CD4-positive, CD25-positive, alpha-beta regulatory T cell (primary cell): ENCODE measurements around the gene ENG. TPM values are rescaled to one million over a fixed set of nuclear protein-coding genes. Genes with fewer than 3 reads are reported as not detected.
A peak's percentile ranks its signal among the peaks of the same experiment; 100 is the strongest.

Experiments used
- ATAC-seq, 2 donors: fragments of 150-1000 bp; cut with Tn5 transposase; one replicate each; pipeline ENCODE4 v1.10.0; 2021; ENCODE audit warnings: low read depth in 2 of 2, moderate number of reproducible peaks in 2 of 2, moderate library complexity in 1 of 2
- DNase-seq, 3 donors: peaks; one replicate each; pipeline versions ENCODE4 v3.0.0 to v3.0.0-alpha.2; 2012 to 2022; ENCODE audit warnings: mixed read lengths in 1 of 3
- H3K27ac ChIP-seq: one replicate; pipeline ENCODE4 v1.7.0; 2013; ENCODE audit warnings: mild to moderate bottlenecking, low read length; ENCODE audit not compliant: insufficient read depth, poor library complexity, severe bottlenecking
- H3K27me3 ChIP-seq: one replicate; pipeline ENCODE4 v1.7.0; 2013; ENCODE audit warnings: low read length; ENCODE audit not compliant: control insufficient read depth, insufficient read depth
- H3K36me3 ChIP-seq: one replicate; pipeline ENCODE4 v1.7.0; 2013; ENCODE audit warnings: mild to moderate bottlenecking, low read length, moderate library complexity; ENCODE audit not compliant: control insufficient read depth, insufficient read depth
- H3K4me1 ChIP-seq: 2 replicates; pipeline ENCODE4 v1.7.0; 2013; ENCODE audit warnings: mild to moderate bottlenecking, low read length; ENCODE audit not compliant: insufficient read depth, control insufficient read depth, poor library complexity, severe bottlenecking
- H3K4me3 ChIP-seq: one replicate; pipeline ENCODE4 v1.7.0; 2013; ENCODE audit warnings: low read depth, mild to moderate bottlenecking, low read length, moderate library complexity
- H3K9me3 ChIP-seq, 2 experiments: 1 replicate in 1 of 2; 2 replicates in 1 of 2; pipeline ENCODE4 v1.7.0; 2013; ENCODE audit warnings: low read length in 2 of 2, mild to moderate bottlenecking in 1 of 2, moderate library complexity in 1 of 2; ENCODE audit not compliant: control insufficient read depth in 2 of 2
- H3K27ac Mint-ChIP-seq, 3 donors: one replicate each; pipeline ENCODE4 v1.8.0; 2020 to 2022; ENCODE audit warnings: mild to moderate bottlenecking in 3 of 3, mixed read lengths in 3 of 3, moderate library complexity in 2 of 3
- H3K27me3 Mint-ChIP-seq: one replicate; pipeline ENCODE4 v1.8.0; 2022; ENCODE audit warnings: mild to moderate bottlenecking, mixed read lengths
- H3K36me3 Mint-ChIP-seq: one replicate; pipeline ENCODE4 v1.8.0; 2020; ENCODE audit warnings: mixed read lengths
- H3K4me1 Mint-ChIP-seq, 4 donors: one replicate each; pipeline ENCODE4 v1.8.0; 2020 to 2022; ENCODE audit warnings: mixed read lengths in 4 of 4, mild to moderate bottlenecking in 1 of 4
- H3K4me3 Mint-ChIP-seq, 4 donors: one replicate each; pipeline ENCODE4 v1.8.0; 2020 to 2022; ENCODE audit warnings: mild to moderate bottlenecking in 4 of 4, mixed read lengths in 4 of 4, moderate library complexity in 3 of 4
- H3K9me3 Mint-ChIP-seq, 7 donors: one replicate each; pipeline ENCODE4 v1.8.0; 2020 to 2022; ENCODE audit warnings: mixed read lengths in 7 of 7, mild to moderate bottlenecking in 3 of 7, moderate library complexity in 2 of 7
- polyA plus RNA-seq, 4 donors: library from polyadenylated mRNA; unstranded; fragments of 300-500 nt; fragmentation: Illumina TruSeq; gene quantifications; one replicate each; pipeline ENCODE4 v1.2.3, GENCODE V29; 2021
- total RNA-seq: library from RNA; stranded (reverse); gene quantifications from one replicate; pipeline ENCODE4 v1.2.3, GENCODE V29; 2022

The ENG gene
- total and polyA plus RNA-seq, 5 donors from 2014 or later, result 0.71 to 3.6 (median 1.9) TPM

DNA sequence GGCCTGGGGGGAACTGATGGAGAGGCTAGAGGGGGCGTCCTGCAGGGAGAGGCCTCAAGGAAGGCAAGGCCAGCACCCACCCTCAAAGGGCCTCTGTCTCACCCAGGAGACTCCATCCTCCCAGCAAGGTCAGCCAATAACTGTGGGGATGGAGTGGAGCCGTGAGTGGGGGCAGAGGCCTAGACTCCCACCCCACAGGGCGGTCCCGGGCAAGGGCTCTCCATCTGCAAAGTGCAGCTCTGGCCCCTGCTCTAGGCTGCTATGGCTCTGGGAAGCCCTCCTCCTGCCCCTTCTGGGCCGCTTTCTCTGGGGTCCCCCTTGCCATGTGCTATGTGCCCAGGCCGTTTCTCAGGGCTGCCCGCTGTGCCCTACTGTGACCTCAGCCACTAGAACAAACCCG, 37.7 kb downstream of the ENG start:
- H3K36me3 Mint-ChIP-seq, result peaks cover 10% of the 10 kb centered on the region
- no peaks in the 10 kb centered on the region for H3K27me3 ChIP-seq
- ATAC-seq (no peak), DNase-seq (no peak)
- no peaks in the 10 kb centered on the region for H3K4me1 ChIP-seq
- peaks cover 36% of the 10 kb centered on the region for H3K36me3 ChIP-seq
- H3K4me1 Mint-ChIP-seq, result peaks cover 0 to 4% (median 1%) of the 10 kb centered on the region in 4 donors
- peak overlapping the region in 1 of 3 donors; percentile 36 for H3K27ac Mint-ChIP-seq
- no peak overlapping the region for H3K27ac ChIP-seq
- H3K9me3 ChIP-seq, result no peaks in the 10 kb centered on the region
- no peaks in the 10 kb centered on the region for H3K9me3 Mint-ChIP-seq
- no peak overlapping the region for H3K4me3 Mint-ChIP-seq
- no peaks in the 10 kb centered on the region for H3K27me3 Mint-ChIP-seq
- H3K4me3 ChIP-seq, result no peak overlapping the region

DNA sequence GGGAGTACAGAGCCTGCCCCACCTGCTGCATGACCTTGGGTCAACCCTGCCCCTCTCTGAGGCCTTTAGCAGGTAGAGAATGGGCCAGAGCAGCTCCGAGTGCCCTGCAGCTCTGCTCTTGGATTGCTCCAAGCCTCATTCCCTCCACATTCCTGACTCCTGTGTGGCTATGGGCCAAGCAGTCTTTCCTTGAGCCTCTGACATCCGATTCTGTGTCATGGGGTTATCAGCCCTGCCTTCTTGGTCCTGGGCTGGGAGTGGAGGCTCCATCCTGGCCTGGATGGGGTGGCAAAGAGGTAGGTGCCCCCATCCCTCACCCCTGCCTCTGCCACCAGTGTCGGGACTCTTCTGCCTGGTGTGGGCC, 38.1 kb downstream of the ENG start:
- no peaks in the 10 kb centered on the region for H3K9me3 Mint-ChIP-seq
- H3K4me3 Mint-ChIP-seq, result no peak overlapping the region

DNA sequence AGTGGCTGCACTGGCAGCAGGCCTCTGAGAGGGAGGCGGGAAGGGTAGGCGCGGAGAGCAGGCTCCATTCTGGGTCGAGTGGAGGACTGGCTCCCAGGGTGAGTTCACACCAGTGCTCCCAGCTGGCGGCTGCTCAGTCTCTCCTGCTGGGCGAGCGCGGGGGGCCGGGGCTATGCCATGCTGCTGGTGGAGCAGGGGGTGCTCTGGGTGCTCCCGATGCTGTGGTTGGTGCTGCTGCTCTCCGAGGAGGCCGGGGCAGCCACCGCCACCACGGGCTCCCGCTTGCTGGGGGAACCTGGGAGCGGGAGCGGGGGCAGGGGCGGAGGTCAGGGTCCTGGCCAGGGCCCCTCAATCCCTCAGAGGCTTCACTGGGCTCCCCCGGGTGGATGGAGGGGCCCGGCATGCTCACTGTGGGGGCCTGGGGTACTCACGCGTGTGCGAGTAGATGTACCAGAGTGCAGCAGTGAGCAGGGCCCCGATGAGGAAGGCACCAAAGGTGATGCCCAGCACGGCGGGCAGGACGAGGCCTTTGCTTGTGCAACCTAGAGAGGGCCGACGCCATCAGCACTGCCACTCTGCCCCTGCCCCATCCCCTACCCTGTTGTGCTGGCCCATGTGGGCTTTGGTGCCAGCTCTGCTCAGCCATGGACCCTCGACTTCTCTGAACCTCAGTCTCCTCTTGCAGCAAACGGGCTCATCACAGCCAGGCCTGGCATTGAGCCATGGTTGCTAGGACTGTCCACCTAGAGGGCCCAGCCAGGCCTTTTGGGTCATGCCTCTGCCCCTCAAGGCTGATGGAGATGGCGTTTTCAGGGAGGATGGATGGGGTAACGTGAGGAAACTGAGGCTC, 38.7 kb downstream of the ENG start:
- no peaks in the 10 kb centered on the region for H3K9me3 Mint-ChIP-seq
- H3K27me3 Mint-ChIP-seq, result no peaks in the 10 kb centered on the region
- no peak for ATAC-seq
- no peak for DNase-seq
- no peak overlapping the region for H3K27ac Mint-ChIP-seq
- no peak overlapping the region for H3K4me3 Mint-ChIP-seq
- Histone ChIP-seq H3K36me3 (peaks cover 38% of the 10 kb centered on the region), H3K27ac (no peak overlapping the region), H3K4me3 (no peak overlapping the region), H3K27me3 (no peaks in the 10 kb centered on the region), H3K4me1 (no peaks in the 10 kb centered on the region), H3K9me3 (no peaks in the 10 kb centered on the region)
- peaks cover 10% of the 10 kb centered on the region for H3K36me3 Mint-ChIP-seq
- H3K4me1 Mint-ChIP-seq, result peaks cover 0 to 4% (median 1%) of the 10 kb centered on the region in 4 donors

More for the DNA sequence above, 38.1 kb downstream of the ENG start:
- ATAC-seq, result no peak
- Histone ChIP-seq H3K36me3 (peaks cover 36% of the 10 kb centered on the region), H3K4me1 (no peaks in the 10 kb centered on the region), H3K9me3 (no peaks in the 10 kb centered on the region), H3K4me3 (no peak overlapping the region), H3K27me3 (no peaks in the 10 kb centered on the region), H3K27ac (no peak overlapping the region)
- Mint-ChIP-seq H3K27ac (no peak overlapping the region), H3K27me3 (no peaks in the 10 kb centered on the region), H3K4me1 (peaks cover 0 to 4% (median 1%) of the 10 kb centered on the region in 4 donors), H3K36me3 (peaks cover 10% of the 10 kb centered on the region)
- no peak for DNase-seq

DNA sequence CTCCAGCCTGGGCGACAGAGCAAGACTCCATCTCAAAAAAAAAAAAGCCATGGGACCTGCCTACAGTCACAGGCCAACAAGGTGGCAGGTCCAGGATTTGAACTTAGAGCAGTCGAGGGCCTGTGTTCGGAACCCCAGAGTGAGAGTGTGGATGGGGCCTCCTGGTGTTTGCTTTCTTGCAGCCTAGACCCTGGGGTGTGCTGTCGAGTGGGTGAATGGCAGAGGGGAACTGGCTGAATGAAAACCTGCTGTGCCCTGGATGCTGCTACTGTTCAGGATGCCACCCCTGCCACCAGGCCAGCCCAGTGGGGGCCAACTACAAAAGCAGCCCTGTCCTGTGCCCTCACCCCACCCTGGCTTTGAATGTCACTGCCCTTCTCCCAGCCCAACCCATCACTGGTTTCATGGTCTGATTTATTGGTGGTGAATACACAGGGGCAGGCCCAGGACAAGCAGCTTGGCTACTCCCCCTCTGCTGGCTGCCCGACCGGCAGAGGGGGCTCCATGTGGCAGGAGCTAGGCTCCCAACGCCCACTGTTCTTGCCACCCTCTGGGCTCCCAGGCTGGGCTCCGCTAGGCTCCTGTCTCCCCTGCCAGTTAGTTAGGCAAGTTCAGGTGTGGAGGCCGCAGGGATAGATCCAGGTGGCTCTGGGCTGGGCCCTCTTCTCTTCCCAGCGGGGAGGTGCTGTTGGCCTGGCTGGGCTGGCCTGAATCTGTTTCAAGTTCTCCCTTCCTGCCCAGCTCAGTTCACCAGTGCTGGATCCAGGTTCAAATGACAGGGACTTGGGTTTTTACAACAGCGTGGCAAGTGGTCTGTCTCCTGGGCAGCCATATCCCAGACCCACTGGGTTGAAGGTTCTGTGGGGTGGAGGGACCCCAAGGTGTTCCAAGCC, 39.6 kb downstream of the ENG start:
- Mint-ChIP-seq H3K4me1 (peaks cover 0 to 4% (median 1%) of the 10 kb centered on the region in 4 donors), H3K27ac (no peak overlapping the region), H3K4me3 (no peak overlapping the region), H3K27me3 (no peaks in the 10 kb centered on the region), H3K36me3 (peaks cover 10% of the 10 kb centered on the region), H3K9me3 (no peaks in the 10 kb centered on the region)
- Histone ChIP-seq H3K9me3 (no peaks in the 10 kb centered on the region), H3K4me1 (no peaks in the 10 kb centered on the region), H3K4me3 (no peak overlapping the region), H3K27me3 (no peaks in the 10 kb centered on the region), H3K27ac (no peak overlapping the region), H3K36me3 (peaks cover 45% of the 10 kb centered on the region)
- DNase-seq, result no peak
- ATAC-seq, result no peak

DNA sequence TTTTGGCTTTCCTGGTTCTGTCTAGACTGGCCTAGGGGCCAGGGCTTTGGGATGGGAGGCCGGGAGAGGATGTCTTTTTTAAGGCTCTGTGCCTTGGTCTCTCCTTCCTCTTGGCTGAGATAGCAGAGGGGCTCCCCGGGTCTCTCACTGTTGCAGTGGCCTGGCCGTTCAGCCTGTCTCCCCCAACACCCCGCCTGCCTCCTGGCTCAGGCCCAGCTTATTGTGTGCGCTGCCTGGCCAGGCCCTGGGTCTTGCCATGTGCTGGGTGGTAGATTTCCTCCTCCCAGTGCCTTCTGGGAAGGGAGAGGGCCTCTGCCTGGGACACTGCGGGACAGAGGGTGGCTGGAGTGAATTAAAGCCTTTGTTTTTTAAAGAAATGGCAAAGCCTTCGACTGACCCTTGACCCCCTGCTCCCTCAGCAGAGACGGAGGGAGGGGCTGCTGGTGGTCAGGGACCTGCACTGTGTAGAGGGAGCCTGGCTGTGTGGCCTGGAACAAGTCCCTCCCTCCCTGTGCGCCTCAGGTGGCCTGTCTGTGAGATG, 40.7 kb downstream of the ENG start:
- H3K4me1 Mint-ChIP-seq, result peaks cover 0 to 4% (median 1%) of the 10 kb centered on the region in 4 donors
- H3K27me3 Mint-ChIP-seq, result no peaks in the 10 kb centered on the region
- no peak overlapping the region for H3K4me3 ChIP-seq
- ATAC-seq, result no peak
- H3K4me1 ChIP-seq, result no peaks in the 10 kb centered on the region
- H3K9me3 ChIP-seq, result no peaks in the 10 kb centered on the region
- no peaks in the 10 kb centered on the region for H3K9me3 Mint-ChIP-seq
- H3K4me3 Mint-ChIP-seq, result no peak overlapping the region
- H3K36me3 ChIP-seq, result peaks cover 52% of the 10 kb centered on the region
- no peaks in the 10 kb centered on the region for H3K27me3 ChIP-seq
- H3K36me3 Mint-ChIP-seq, result peaks cover 10% of the 10 kb centered on the region
- H3K27ac Mint-ChIP-seq, result no peak overlapping the region
- no peak overlapping the region for H3K27ac ChIP-seq
- no peak for DNase-seq

DNA sequence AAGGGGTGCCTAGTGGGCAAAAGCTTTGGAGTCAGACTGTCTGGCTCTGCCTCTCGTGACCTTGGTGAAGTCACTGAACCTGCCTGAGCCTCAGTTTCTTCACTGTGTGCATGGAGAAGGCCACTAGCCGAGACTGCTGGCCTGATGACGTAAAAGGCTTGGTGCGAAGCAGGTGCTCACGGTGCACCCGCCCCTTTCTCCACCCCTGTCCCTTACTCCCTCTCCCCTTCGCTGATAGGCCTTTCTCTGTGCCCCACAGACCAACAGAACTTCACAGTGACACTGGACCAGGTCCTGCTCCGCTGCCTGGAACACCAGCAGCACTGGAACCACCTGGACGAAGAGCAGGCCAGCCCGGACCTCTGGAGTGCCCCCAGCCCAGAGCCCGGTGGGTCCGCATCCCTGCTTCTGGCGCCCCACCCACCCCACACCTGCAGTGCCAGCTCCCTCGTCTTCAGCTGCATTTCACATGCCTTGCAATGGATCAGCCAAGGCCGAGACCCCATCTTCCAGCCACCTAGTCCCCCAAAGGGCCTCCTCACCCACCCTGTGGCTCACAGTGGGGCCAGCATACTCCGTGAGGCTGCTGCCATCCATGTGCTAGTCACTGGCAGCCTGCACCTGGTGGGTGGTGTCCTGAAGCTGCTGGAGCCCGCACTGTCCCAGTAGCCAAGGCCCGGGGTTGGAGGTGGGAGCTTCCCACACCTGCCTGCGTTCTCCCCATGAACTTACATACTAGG, 41.4 kb downstream of the ENG start:
- no peaks in the 10 kb centered on the region for H3K27me3 ChIP-seq
- DNase-seq (no peak), ATAC-seq (no peak)
- no peaks in the 10 kb centered on the region for H3K9me3 ChIP-seq
- no peak overlapping the region for H3K4me3 ChIP-seq
- Mint-ChIP-seq H3K27me3 (no peaks in the 10 kb centered on the region), H3K36me3 (peaks cover 6% of the 10 kb centered on the region), H3K4me1 (peaks cover 0 to 3% (median 0%) of the 10 kb centered on the region in 4 donors), H3K4me3 (no peak overlapping the region), H3K27ac (no peak overlapping the region), H3K9me3 (no peaks in the 10 kb centered on the region)
- H3K27ac ChIP-seq, result no peak overlapping the region
- no peaks in the 10 kb centered on the region for H3K4me1 ChIP-seq
- H3K36me3 ChIP-seq, result peaks cover 56% of the 10 kb centered on the region

DNA sequence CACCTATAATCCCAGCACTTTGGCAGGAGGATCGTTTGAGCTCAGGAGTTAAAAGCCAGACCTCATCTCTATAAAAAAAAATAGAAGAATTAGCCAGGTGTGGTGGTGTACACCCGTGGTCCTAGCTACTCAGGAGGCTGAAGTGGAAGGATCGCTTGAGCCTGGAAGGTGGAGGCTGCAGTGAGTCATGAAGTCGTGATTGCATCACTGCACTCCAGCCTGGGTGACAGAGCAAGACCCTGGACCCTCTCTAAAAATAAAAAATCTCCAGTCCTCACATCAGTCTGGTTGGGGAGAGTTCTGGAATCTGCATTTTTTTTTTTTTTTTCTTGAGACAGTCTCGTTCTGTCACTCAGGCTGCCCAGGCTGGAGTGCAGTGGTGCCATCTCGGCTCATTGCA, 42.4 kb downstream of the ENG start:
- ATAC-seq, result no peak
- peaks cover 6% of the 10 kb centered on the region for H3K36me3 Mint-ChIP-seq
- peaks cover 60% of the 10 kb centered on the region for H3K36me3 ChIP-seq

More for the DNA sequence above, 42.4 kb downstream of the ENG start:
- Mint-ChIP-seq H3K9me3 (no peaks in the 10 kb centered on the region), H3K4me1 (peaks cover 0 to 1% (median 0%) of the 10 kb centered on the region in 4 donors), H3K4me3 (no peak overlapping the region), H3K27ac (no peak overlapping the region), H3K27me3 (no peaks in the 10 kb centered on the region)
- H3K4me1 ChIP-seq, result no peaks in the 10 kb centered on the region
- H3K27me3 ChIP-seq, result no peaks in the 10 kb centered on the region
- H3K4me3 ChIP-seq, result no peak overlapping the region
- H3K9me3 ChIP-seq, result no peaks in the 10 kb centered on the region
- no peak for DNase-seq
- H3K27ac ChIP-seq, result no peak overlapping the region
